ENCODE measurements around the gene CD151.
A peak's percentile ranks its signal among the peaks of the same experiment; 100 is the strongest.

The CD151 gene

GRCh38 chr11:823441-824291, 9.1 kb upstream of the CD151 start:
- no peaks in the 10 kb centered on the region; the same call in 1 of the 2 replicates for H3K36me3 ChIP-seq (ENCODE audit: insufficient read depth, low read length)
- no peak overlapping the region for H3K27ac ChIP-seq
- TF ChIP-seq POLR2AphosphoS5 (IDR thresholded peaks at IDR 0.05; ENCODE audit: borderline replicate concordance, low read depth, low read length): no peak
- no peak for TF ChIP-seq EZH2 (IDR thresholded peaks at IDR 0.05)
- no peak for TF ChIP-seq FOXP2 (optimal IDR thresholded peaks at IDR 0.05; ENCODE audit: control extremely low read depth, extremely low read length, insufficient read depth)
- DNase-seq (ENCODE audit: low read depth, low spot score): no peak
- H3K4me3 ChIP-seq: no peak overlapping the region
- no peaks in the 10 kb centered on the region for H3K9me3 ChIP-seq (ENCODE audit: low read depth, low read length)
- H3K9ac ChIP-seq (ENCODE audit: insufficient read length): no peak overlapping the region

GRCh38 chr11:824292-824880, 8.4 kb upstream of the CD151 start:
- H3K4me3 ChIP-seq: no peak overlapping the region
- TF ChIP-seq POLR2AphosphoS5 (IDR thresholded peaks at IDR 0.05; ENCODE audit: borderline replicate concordance, low read depth, low read length) (no peak), FOXP2 (optimal IDR thresholded peaks at IDR 0.05; ENCODE audit: control extremely low read depth, extremely low read length, insufficient read depth) (no peak), EZH2 (IDR thresholded peaks at IDR 0.05) (no peak)
- no peak overlapping the region for H3K9ac ChIP-seq (ENCODE audit: insufficient read length)
- H3K9me3 ChIP-seq (ENCODE audit: low read depth, low read length): no peaks in the 10 kb centered on the region
- no peak for DNase-seq (ENCODE audit: low read depth, low spot score)
- H3K27ac ChIP-seq: no peak overlapping the region
- no peaks in the 10 kb centered on the region; the same call in 1 of the 2 replicates for H3K36me3 ChIP-seq (ENCODE audit: insufficient read depth, low read length)

DNA sequence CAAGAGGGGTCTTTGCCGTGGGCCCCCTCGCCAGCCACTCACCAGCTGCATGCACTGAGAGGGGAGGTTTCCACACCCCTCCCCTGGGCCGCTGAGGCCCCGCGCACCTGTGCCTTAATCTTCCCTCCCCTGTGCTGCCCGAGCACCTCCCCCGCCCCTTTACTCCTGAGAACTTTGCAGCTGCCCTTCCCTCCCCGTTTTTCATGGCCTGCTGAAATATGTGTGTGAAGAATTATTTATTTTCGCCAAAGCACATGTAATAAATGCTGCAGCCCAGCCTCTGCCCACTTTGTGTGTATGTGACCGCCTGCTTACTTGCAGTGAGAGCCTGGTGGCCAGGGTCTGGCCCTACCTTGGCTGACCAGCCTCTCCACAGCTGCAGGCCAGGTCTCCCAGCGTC, 7.8 kb upstream of the CD151 start:
- Histone ChIP-seq H3K27ac (no peak overlapping the region), H3K9me3 (ENCODE audit: low read depth, low read length) (no peaks in the 10 kb centered on the region), H3K9ac (ENCODE audit: insufficient read length) (no peak overlapping the region), H3K4me3 (no peak overlapping the region), H3K36me3 (ENCODE audit: insufficient read depth, low read length) (no peaks in the 10 kb centered on the region; the same call in 1 of the 2 replicates)
- no peak for TF ChIP-seq POLR2AphosphoS5 (IDR thresholded peaks at IDR 0.05; ENCODE audit: borderline replicate concordance, low read depth, low read length)
- TF ChIP-seq FOXP2 (optimal IDR thresholded peaks at IDR 0.05; ENCODE audit: control extremely low read depth, extremely low read length, insufficient read depth): no peak
- TF ChIP-seq EZH2 (IDR thresholded peaks at IDR 0.05): no peak
- no peak for DNase-seq (ENCODE audit: low read depth, low spot score)

DNA sequence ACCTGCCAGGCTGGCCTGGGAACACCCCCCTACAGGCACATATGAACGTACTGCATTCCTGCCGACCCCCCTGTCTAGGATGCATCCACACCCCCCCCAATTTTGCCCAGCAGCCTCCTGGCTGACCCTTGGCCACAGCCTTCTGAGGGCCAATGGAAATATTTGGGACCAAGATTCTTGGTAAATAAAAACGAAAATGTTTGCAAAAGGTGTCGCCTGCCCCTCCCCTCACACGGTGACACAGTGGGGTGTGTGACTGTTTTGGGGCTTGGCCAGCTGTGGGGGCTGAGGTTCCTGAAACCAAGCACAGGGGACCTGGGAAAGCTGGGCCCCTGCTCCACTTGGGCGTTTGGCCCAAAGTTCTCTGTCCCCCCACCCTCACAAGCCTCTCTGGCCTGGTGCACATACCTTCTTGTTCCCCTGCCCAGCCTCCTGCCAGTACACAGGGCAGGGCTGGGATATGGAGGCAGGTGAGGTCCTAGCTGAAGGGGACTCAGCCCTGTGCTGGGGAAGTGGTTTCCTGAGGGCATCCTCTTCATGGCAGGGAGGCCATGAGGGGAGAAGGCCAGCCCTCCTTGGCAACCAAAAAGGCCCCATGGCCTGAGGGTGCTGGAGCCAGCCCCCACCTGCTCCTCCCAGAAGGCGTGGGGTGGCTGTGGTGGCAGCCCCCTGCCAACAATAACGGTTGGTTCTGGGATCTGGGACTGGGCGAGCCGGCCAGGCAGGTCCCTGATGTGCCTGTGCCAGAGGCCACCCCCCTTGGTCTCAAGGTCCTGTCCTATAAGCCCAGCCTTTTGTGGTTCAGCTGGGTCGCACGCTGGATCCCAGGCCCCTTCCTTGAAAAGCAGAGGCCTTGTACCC, 7.2 kb upstream of the CD151 start:
- Histone ChIP-seq H3K9ac (ENCODE audit: insufficient read length) (no peak overlapping the region), H3K4me3 (no peak overlapping the region), H3K27ac (no peak overlapping the region), H3K9me3 (ENCODE audit: low read depth, low read length) (no peaks in the 10 kb centered on the region), H3K36me3 (ENCODE audit: insufficient read depth, low read length) (no peaks in the 10 kb centered on the region; the same call in 1 of the 2 replicates)
- DNase-seq (ENCODE audit: low read depth, low spot score): no peak
- no peak for TF ChIP-seq POLR2AphosphoS5 (IDR thresholded peaks at IDR 0.05; ENCODE audit: borderline replicate concordance, low read depth, low read length)
- no peak for TF ChIP-seq FOXP2 (optimal IDR thresholded peaks at IDR 0.05; ENCODE audit: control extremely low read depth, extremely low read length, insufficient read depth)
- TF ChIP-seq EZH2 (IDR thresholded peaks at IDR 0.05): no peak

GRCh38 chr11:826227-826621, 6.5 kb upstream of the CD151 start:
- TF ChIP-seq POLR2AphosphoS5 (IDR thresholded peaks at IDR 0.05; ENCODE audit: borderline replicate concordance, low read depth, low read length): no peak
- TF ChIP-seq EZH2 (IDR thresholded peaks at IDR 0.05): no peak
- TF ChIP-seq FOXP2 (optimal IDR thresholded peaks at IDR 0.05; ENCODE audit: control extremely low read depth, extremely low read length, insufficient read depth): no peak
- Histone ChIP-seq H3K9ac (ENCODE audit: insufficient read length) (no peak overlapping the region), H3K36me3 (ENCODE audit: insufficient read depth, low read length) (no peaks in the 10 kb centered on the region; the same call in 1 of the 2 replicates), H3K9me3 (ENCODE audit: low read depth, low read length) (no peaks in the 10 kb centered on the region), H3K4me3 (no peak overlapping the region), H3K27ac (no peak overlapping the region)
- DNase-seq (ENCODE audit: low read depth, low spot score): no peak

DNA sequence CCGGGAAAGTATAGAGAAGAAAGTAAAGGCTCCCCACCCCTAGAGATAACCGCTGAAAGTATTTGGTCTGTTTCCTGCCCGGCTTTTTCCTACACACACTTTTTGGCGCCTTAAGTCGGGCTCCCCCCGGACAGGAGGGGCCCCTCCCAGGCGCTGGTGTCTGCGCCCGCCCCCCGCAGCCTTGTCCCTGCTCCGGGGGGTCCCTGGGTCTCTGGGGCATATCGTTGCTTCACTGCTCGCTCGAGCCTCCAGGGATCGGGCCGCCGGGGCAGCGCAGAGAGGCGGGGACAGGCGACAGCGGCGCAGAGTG, 6.0 kb upstream of the CD151 start:
- Histone ChIP-seq H3K9me3 (ENCODE audit: low read depth, low read length) (no peaks in the 10 kb centered on the region), H3K9ac (ENCODE audit: insufficient read length) (peak overlapping the region; percentile 32), H3K27ac (no peak overlapping the region), H3K4me3 (peak overlapping the region; percentile 70), H3K36me3 (ENCODE audit: insufficient read depth, low read length) (no peaks in the 10 kb centered on the region; the same call in 1 of the 2 replicates)
- DNase-seq (ENCODE audit: low read depth, low spot score): no peak
- TF ChIP-seq EZH2 (IDR thresholded peaks at IDR 0.05) (no peak), POLR2AphosphoS5 (IDR thresholded peaks at IDR 0.05; ENCODE audit: borderline replicate concordance, low read depth, low read length) (no peak), FOXP2 (optimal IDR thresholded peaks at IDR 0.05; ENCODE audit: control extremely low read depth, extremely low read length, insufficient read depth) (no peak)

DNA sequence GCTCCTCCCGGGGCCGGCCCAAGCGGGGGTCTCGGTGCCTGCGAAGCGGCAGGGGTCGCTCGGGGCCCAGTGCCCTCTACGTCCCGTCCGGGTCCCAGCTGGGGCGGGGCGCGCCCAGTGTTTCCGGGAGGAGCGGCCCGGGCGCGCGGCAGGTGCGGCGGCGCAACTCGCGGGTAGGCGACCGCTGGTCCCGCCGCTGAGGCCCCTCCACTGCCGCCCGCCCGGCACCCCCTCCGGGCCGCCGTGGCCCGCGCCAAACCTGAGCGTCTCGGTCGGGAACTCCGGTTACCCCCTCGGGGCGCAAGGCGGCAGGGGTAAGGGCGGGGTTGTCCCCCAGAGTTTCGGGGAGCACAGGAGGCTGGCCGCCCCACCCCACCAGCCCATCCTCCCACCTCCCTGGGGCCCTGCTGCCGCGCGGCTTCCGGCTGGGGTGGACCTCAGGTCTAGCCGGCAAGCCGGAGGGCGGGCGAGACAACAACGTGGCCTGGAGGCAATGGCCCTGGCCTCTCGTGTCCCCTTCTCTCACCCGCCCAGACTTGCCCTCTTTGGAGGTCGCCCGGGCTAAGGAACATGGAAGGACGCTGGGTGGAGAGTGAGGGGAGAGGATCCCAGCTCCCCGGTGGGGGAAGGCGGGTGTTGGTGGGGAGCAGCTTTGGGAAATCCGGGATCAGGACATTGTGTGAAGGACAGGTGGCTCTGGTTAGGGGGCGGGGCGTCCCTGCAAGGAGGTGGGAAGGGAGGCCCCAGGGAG, 5.4 kb upstream of the CD151 start:
- H3K36me3 ChIP-seq (ENCODE audit: insufficient read depth, low read length): no peaks in the 10 kb centered on the region; the same call in 1 of the 2 replicates
- no peaks in the 10 kb centered on the region for H3K9me3 ChIP-seq (ENCODE audit: low read depth, low read length)
- no peak for DNase-seq (ENCODE audit: low read depth, low spot score)
- H3K4me3 ChIP-seq: peak overlapping the region; percentile 70
- no peak overlapping the region for H3K27ac ChIP-seq
- TF ChIP-seq FOXP2 (optimal IDR thresholded peaks at IDR 0.05; ENCODE audit: control extremely low read depth, extremely low read length, insufficient read depth) (no peak), POLR2AphosphoS5 (IDR thresholded peaks at IDR 0.05; ENCODE audit: borderline replicate concordance, low read depth, low read length) (no peak), EZH2 (IDR thresholded peaks at IDR 0.05) (no peak)
- peak overlapping the region; percentile 32 for H3K9ac ChIP-seq (ENCODE audit: insufficient read length)

Measured in SK-N-MC (cell line).